HCT116 (cell line): ENCODE data around the gene UBE2F.

Experiments used
- CTCF ChIP-seq, 3 experiments: fragments of 200-600 bp in 1 of 3; sonication (generic) in 1 of 3; IDR thresholded peaks in 2 of 3; conservative IDR thresholded peaks in 1 of 3; 2 replicates each; pipeline ENCODE4 v1.5.1; 2012 to 2017; ENCODE audit warnings: low read depth in 2 of 3, low read length in 2 of 3, antibody characterized with exemption in 1 of 3, borderline replicate concordance in 1 of 3, control low read depth in 1 of 3, mild to moderate bottlenecking in 1 of 3, mixed read lengths in 1 of 3, mixed run types in 1 of 3, moderate library complexity in 1 of 3; ENCODE audit not compliant: insufficient read depth in 1 of 3
- EGR1 ChIP-seq: IDR thresholded peaks from 2 replicates; pipeline ENCODE4 v1.6.1; 2012; ENCODE audit warnings: low read depth
- ELF1 ChIP-seq: IDR thresholded peaks from 2 replicates; pipeline ENCODE4 v1.6.1; 2012; ENCODE audit warnings: low read depth, borderline replicate concordance
- FOSL1 ChIP-seq: IDR thresholded peaks from 2 replicates; pipeline ENCODE4 v1.6.1; 2012; ENCODE audit warnings: low read depth
- POLR2AphosphoS5 ChIP-seq: IDR thresholded peaks from 2 replicates; pipeline ENCODE4 v1.6.1; 2011; ENCODE audit warnings: mild to moderate bottlenecking, low read depth, low read length, moderate library complexity
- TCF7L2 ChIP-seq: IDR thresholded peaks from 2 replicates; pipeline ENCODE4 v1.7.0; 2011; ENCODE audit warnings: borderline replicate concordance, inconsistent platforms; ENCODE audit not compliant: insufficient read depth, insufficient read length; ENCODE audit errors: extremely low read depth
- YY1 ChIP-seq: IDR thresholded peaks from 2 replicates; pipeline ENCODE4 v1.6.1; 2011; ENCODE audit warnings: low read length, low read depth, moderate library complexity, mild to moderate bottlenecking; ENCODE audit not compliant: insufficient replicate concordance; ENCODE audit errors: extremely low read depth

- no peak for TF ChIP-seq CTCF (IDR thresholded peaks at IDR 0.05 in 2 of 3, conservative IDR thresholded peaks at IDR 0.05 in 1 of 3; ENCODE audit: borderline replicate concordance in 1 of 3, insufficient read depth in 1 of 3, low read depth in 2 of 3, low read length in 2 of 3)
- TF ChIP-seq EGR1 = no peak
- no peak for TF ChIP-seq POLR2AphosphoS5
- no peak for TF ChIP-seq YY1
- no peak for TF ChIP-seq FOSL1
- no peak for TF ChIP-seq TCF7L2
- TF ChIP-seq ELF1 = no peak
Observed at GRCh38 chr2:238077292-238077691, 110.5 kb downstream of the UBE2F start.
